ENCODE measurements around the gene GRM4.

Gene GRM4

GRCh38 chr6:34000281-34000680 lies 145.6 kb downstream of the GRM4 start:
- Histone ChIP-seq H3K4me3 (IDR thresholded peaks at IDR 0.05; ENCODE audit: insufficient read depth, low read depth, low read length) (no peak overlapping the region), H3K9ac (no peak overlapping the region), H3K4me1 (ENCODE audit: low read depth, poor library complexity, severe bottlenecking) (no peaks in the 10 kb centered on the region), H2AFZ (ENCODE audit: low read depth) (no peak overlapping the region), H4K20me1 (ENCODE audit: insufficient read depth) (no peaks in the 10 kb centered on the region), H3K27ac (no peak overlapping the region), H3K36me3 (ENCODE audit: insufficient read depth) (no peaks in the 10 kb centered on the region), H3K27me3 (ENCODE audit: insufficient read depth, low read depth) (peaks cover 60% of the 10 kb centered on the region), H3K79me2 (ENCODE audit: insufficient read depth, low read depth) (no peaks in the 10 kb centered on the region), H3K4me2 (no peak overlapping the region)
- TF ChIP-seq CTCF (conservative IDR thresholded peaks at IDR 0.05; ENCODE audit: low read depth, low read length), result no peak

DNA sequence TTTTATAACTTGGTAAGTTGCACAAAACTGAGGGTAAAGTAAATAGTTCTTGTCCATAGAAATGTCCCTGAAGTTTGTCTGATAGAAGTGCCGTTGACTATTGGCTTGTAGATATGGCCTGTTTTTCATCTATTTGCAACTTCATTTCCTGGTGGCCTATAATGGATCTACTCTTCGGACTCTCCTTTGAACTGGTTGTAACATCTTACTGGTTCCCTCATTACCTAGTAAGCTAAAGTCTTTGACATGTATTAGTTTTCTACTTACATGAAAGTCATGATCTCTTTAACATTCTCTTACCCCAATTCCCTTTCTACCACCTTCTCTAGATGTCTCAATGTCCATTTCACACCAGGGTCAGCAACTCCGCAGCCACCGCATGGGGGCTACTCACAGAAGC lies 146.3 kb downstream of the GRM4 start:
- Histone ChIP-seq H3K4me3 (IDR thresholded peaks at IDR 0.05; ENCODE audit: insufficient read depth, low read depth, low read length) (no peak overlapping the region), H3K4me2 (no peak overlapping the region), H4K20me1 (ENCODE audit: insufficient read depth) (no peaks in the 10 kb centered on the region), H3K27me3 (ENCODE audit: insufficient read depth, low read depth) (peaks cover 66% of the 10 kb centered on the region), H3K79me2 (ENCODE audit: insufficient read depth, low read depth) (no peaks in the 10 kb centered on the region), H3K27ac (no peak overlapping the region), H3K9ac (no peak overlapping the region), H3K36me3 (ENCODE audit: insufficient read depth) (no peaks in the 10 kb centered on the region), H2AFZ (ENCODE audit: low read depth) (no peak overlapping the region), H3K4me1 (ENCODE audit: low read depth, poor library complexity, severe bottlenecking) (no peaks in the 10 kb centered on the region)
- TF ChIP-seq CTCF (conservative IDR thresholded peaks at IDR 0.05; ENCODE audit: low read depth, low read length), result no peak

DNA sequence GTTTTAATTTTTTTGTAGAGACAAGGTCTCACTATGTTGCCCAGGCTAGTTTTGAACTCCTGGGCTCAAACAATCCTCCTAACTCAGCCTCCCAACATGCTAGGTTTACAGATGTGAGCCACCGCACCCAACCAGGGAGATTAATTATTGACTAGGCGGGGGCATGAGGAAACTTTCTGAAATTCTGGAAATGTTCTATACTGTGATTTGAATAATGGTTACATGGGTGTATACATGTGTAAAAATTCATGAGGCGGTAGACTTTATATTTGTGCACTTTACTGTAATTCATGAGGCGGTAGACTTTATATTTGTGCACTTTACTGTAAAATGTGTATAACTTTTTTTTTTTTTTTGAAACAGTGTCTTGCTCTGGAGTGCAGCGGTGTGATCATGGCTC lies 147.2 kb downstream of the GRM4 start:
- H3K9ac ChIP-seq, result no peak overlapping the region
- H3K79me2 ChIP-seq (ENCODE audit: insufficient read depth, low read depth), result no peaks in the 10 kb centered on the region
- H3K4me2 ChIP-seq, result no peak overlapping the region
- no peak overlapping the region for H2AFZ ChIP-seq (ENCODE audit: low read depth)
- H3K4me1 ChIP-seq (ENCODE audit: low read depth, poor library complexity, severe bottlenecking), result no peaks in the 10 kb centered on the region
- no peak overlapping the region for H3K27ac ChIP-seq
- H3K36me3 ChIP-seq (ENCODE audit: insufficient read depth), result no peaks in the 10 kb centered on the region
- no peak for TF ChIP-seq CTCF (conservative IDR thresholded peaks at IDR 0.05; ENCODE audit: low read depth, low read length)
- no peak overlapping the region for H3K4me3 ChIP-seq (IDR thresholded peaks at IDR 0.05; ENCODE audit: insufficient read depth, low read depth, low read length)
- peaks cover 73% of the 10 kb centered on the region for H3K27me3 ChIP-seq (ENCODE audit: insufficient read depth, low read depth)
- H4K20me1 ChIP-seq (ENCODE audit: insufficient read depth), result no peaks in the 10 kb centered on the region

GRCh38 chr6:33997265-33997664 lies 148.6 kb downstream of the GRM4 start:
- Histone ChIP-seq H3K36me3 (ENCODE audit: insufficient read depth) (no peaks in the 10 kb centered on the region), H3K4me3 (IDR thresholded peaks at IDR 0.05; ENCODE audit: insufficient read depth, low read depth, low read length) (no peak overlapping the region), H3K4me2 (no peak overlapping the region), H3K9ac (no peak overlapping the region), H2AFZ (ENCODE audit: low read depth) (no peak overlapping the region), H3K27ac (no peak overlapping the region), H3K79me2 (ENCODE audit: insufficient read depth, low read depth) (no peaks in the 10 kb centered on the region), H3K27me3 (ENCODE audit: insufficient read depth, low read depth) (peaks cover 78% of the 10 kb centered on the region), H3K4me1 (ENCODE audit: low read depth, poor library complexity, severe bottlenecking) (no peaks in the 10 kb centered on the region), H4K20me1 (ENCODE audit: insufficient read depth) (no peaks in the 10 kb centered on the region)
- no peak for TF ChIP-seq CTCF (conservative IDR thresholded peaks at IDR 0.05; ENCODE audit: low read depth, low read length)

- no peaks in the 10 kb centered on the region for H3K79me2 ChIP-seq (ENCODE audit: insufficient read depth, low read depth)
Measured at GRCh38 chr6:33996120-33996475, 149.8 kb downstream of the GRM4 start.

More at GRCh38 chr6:33996120-33996475, 149.8 kb downstream of the GRM4 start:
- Histone ChIP-seq H3K4me2 (no peak overlapping the region), H3K27me3 (ENCODE audit: insufficient read depth, low read depth) (peaks cover 73% of the 10 kb centered on the region), H3K9ac (no peak overlapping the region), H3K4me1 (ENCODE audit: low read depth, poor library complexity, severe bottlenecking) (no peaks in the 10 kb centered on the region), H3K4me3 (IDR thresholded peaks at IDR 0.05; ENCODE audit: insufficient read depth, low read depth, low read length) (no peak overlapping the region), H4K20me1 (ENCODE audit: insufficient read depth) (no peaks in the 10 kb centered on the region), H3K36me3 (ENCODE audit: insufficient read depth) (no peaks in the 10 kb centered on the region), H2AFZ (ENCODE audit: low read depth) (no peak overlapping the region), H3K27ac (no peak overlapping the region)
- TF ChIP-seq CTCF (conservative IDR thresholded peaks at IDR 0.05; ENCODE audit: low read depth, low read length), result no peak
